GM04504 (cell line): ENCODE results near the gene PTBP3.

ENCODE experiments used
- DNase-seq: peaks from one replicate; pipeline ENCODE4 v3.0.0-alpha.2; 2012; ENCODE audit warnings: low read depth

The PTBP3 gene

DNA sequence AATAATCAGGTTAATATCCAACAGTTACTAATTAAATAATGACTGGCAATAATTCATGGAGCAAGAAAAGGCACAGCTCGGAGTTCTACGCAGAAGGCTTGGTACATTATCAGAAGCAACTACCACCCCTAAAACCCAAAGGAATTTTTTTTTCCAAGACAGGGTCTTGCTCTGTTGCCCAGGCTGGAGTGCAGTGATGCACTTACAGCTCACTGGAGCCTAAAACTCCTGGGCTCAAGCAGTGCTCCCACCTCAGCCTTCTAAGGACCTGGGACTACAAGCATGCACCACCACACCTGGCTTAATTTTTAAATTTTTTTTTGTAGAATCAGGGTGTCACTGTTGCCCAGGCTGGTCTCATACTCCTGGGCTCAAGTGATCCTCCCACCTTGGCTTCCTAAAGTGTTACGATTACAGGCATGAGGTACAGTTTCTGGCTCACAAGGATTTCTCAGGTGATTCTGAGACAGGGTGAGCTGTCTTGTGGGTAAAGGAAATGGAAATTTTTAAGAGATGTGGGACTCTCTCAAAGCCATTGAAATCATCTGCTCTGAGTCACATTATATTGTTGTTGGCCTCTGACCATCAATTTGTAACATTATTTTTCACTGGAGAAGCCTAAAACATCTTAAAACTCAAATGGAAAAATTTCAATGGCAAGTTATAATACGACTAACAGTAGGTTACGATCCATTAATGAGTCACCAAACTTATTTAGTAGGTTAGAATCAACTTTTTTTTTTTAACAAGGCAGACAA, 26.8 kb upstream of the PTBP3 start:
- peak; percentile 17 for DNase-seq

DNA sequence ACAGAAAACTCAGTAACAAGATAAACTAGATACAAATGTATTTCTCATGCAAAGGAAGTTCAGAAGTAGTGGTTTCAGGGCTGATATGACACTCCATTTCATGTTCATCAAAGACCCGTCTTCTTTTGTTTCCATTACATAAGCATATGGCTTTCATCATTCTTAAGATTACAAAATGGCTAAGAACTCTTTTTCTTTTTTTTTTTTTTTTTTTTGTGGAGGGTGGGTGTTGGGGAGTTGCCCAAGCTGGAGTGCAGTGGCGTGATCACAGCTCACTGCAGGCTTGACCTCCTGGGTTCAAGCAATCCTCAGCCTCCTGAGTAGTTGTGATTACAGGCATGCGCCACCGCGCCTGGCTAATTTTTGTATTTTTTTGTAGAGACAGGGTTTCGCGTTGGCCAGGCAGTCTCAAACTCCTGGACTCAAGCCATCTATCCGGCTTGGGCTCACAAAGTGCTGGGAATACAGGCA, 22.0 kb upstream of the PTBP3 start:
- DNase-seq: no peak

DNA sequence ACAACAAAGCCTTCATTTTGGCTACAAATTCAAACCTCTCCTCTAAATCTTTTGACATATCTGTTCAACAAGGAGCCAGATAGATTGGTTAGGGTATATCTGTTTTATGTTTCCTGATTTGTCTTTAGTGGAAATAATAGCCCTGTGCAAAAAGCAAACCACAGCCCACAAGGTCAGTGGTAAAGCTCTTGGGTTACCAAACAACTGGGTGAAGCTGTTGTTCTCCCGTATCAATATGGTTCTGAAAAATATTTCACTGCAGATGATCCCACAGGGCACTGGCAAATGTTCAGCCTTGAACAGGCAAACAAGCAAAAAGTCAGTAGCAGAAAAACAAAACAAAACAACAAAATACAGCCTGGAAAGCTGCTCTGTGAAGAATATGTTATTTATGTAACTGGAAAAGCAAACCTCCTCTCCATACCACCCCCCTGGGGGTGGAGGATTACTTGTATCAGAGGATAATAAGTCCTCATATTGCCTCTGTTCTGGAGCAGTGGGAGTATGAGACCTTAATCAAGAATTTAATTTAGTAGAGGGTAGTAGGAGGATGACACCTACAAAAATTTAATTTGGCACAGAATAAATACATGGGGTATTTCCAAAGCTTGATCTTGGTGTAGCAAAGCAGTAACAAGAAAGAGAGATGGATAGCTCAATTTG, 20.8 kb upstream of the PTBP3 start:
- DNase-seq: no peak

DNA sequence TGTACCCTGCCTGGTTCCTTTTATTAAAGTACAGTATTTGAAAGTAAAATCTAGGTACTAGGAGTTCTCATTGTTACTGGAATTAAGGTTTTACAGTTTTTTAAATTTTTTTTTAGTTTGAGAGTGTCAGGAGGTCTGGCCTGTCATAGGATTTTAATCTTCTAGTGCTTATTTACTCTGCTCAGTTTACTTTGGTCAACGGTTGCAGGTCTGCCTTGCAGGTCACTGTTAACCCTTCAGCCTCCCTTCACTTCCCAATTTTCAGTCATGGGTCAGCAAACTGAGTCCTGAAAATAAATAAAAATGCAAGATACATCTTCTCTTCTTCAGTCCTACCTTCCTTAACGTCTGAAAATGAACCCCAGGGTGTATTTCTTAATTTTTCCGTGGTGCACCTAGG, 18.8 kb upstream of the PTBP3 start:
- DNase-seq: no peak

DNA sequence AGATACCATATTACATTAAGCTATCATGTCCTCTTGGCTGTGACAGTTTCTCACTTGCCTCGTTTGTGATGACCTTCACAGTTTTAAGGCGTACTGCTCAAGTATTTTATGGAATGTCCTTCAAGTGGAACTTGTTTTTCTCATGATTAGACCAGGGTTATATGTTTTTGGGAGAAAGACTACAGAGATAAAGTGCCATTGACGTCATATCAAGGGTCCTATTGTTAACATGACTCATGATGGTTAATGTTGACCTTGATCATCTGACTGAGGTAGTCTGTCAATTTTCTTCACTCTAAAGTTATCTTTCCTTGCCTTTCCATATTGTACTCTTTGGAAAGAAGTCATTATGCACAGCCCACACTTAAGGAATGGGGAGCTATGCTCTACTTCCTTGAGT, 17.8 kb upstream of the PTBP3 start:
- no peak for DNase-seq

DNA sequence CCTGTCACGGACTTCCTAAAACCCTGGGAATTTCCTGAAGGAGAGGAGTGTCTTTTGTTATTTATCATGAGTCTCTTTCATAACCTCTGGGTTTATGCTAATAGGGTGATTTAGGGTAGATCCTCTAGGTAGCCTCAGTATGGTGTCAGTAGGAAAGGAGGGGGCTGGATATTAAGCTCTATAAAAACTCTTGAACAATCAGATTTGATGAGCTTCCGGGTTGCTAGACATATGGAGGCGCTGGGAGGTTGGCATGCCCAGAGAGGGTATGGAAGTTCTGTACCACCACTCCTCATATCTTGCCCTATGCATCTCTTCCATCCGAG, 15.6 kb upstream of the PTBP3 start:
- no peak for DNase-seq

DNA sequence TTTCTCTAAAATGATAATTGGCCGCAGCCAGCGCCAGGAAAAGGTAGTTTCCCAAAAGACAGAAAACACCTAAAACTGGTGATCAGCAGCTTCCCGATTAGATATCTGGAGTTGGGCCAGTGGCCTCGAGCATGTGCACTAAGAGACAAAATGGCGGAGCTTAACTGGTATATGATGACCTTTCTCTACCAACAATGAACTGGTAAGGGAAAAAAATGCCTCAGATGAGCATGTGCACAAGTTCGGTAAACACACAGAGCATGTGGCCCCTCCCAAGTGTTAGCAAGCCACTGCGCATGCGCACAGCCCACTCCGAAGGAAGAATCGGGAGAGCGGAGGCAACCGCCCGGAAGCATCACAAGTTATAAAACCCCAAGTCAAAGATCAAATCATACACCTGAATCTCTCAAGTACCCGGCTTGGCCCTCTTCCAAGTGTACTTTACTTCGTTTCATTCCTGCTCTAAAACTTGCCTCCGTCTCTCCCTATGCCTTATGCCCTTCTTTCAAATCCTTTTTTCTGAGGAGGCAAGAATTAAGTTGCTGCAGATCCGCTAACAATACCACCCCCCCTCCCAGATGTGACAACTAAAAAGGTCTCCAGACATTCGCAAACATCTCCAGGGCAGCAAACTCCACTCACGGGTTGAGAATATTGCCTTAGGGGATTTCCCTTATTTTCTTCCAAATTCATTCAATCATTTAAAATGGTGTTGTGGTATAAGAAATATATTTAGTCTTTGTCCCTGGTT, 15.0 kb upstream of the PTBP3 start:
- no peak for DNase-seq

DNA sequence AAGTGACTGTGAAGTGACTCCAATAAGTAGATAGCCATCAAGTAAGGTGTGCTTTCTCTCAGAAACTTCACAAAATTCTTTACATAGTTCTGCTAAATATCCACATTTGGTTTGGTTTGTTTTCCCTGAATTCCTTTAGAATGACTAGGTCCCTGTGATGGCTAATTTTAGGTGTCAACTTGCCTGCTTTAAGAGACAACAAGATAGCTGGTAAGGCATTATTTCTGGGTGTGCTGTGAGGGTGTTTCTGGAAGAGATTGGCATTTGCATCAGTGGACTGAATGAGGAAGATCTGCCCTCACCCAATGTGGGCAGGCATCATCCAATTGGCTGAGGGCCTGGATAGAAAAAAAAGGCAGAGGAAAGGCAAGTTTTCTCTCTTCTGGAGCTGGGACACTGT, 8.3 kb upstream of the PTBP3 start:
- no peak for DNase-seq

DNA sequence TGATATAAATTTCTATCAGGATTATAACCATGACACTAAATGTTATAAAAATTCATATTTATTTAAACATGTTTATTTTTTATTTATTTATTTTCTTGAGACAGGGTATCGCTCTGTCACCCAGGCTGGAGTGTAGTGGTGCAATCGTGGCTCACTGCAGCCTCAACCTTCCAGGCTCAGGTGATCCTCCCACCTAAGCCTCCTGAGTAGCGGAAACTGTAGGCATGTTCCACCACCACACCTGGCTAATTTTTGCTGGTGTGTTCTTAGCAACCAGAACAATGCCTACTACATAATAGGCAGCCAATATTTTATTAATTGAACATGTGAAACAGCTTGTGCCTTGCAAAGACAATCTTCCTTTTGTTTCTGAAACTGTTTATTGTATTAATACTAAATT, 6.5 kb upstream of the PTBP3 start:
- DNase-seq: no peak

DNA sequence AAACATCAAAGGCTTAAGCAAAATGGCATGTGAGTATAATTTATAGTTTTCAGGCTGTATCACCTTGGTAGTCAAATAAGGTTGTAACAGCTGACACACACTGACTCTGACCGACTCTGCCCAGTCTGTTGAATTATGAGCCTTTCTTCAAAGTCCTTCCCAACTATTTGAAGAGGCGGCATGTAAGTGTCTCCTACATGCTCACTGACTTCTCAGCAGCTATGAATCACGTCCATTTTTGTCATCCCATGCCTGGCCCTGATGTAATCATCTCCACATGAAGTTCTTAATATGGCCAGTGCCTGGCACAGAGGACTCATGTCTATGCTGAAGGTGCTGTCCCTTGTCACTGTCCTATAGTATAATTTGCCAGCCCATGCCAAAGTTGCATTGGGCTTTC, 5.1 kb upstream of the PTBP3 start:
- DNase-seq: no peak

DNA sequence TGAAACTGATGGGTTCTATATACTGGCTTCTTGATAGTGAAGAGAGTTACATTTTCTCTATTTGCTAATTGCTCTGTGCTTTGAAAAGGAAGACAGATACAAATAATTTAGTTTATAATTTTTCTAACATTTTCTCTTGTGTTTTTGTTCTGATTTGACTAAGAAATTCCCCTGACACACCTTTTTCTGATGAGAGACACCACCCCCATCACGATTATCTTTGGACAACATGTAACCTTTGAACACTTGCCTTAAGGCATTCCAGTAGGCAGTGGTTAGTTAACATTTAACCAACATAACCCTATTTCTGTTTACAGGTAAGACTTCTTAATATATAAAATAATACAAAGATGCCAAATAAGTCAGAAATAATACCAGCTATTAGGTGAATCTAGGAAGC, 4.1 kb upstream of the PTBP3 start:
- DNase-seq: no peak

DNA sequence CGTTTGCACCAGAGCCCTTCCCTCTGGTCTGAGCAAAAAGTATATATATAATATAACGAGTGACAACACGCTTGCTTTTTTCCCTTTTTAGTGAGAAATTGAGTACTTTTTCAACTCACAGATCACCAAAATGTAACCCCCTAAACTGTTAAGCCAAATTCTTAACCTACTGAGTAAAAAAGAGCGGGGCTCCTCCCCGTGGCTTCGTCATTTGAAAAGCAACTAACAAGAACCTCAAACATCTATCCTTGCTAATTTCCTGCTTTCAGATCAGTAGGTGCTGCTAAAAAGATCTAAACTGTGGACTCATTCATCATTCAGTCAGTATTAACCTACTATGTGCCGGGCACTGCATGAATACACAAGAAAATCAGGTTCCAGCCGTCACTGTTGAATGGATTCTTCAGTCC, 1.0 kb upstream of the PTBP3 start:
- DNase-seq: no peak

DNA sequence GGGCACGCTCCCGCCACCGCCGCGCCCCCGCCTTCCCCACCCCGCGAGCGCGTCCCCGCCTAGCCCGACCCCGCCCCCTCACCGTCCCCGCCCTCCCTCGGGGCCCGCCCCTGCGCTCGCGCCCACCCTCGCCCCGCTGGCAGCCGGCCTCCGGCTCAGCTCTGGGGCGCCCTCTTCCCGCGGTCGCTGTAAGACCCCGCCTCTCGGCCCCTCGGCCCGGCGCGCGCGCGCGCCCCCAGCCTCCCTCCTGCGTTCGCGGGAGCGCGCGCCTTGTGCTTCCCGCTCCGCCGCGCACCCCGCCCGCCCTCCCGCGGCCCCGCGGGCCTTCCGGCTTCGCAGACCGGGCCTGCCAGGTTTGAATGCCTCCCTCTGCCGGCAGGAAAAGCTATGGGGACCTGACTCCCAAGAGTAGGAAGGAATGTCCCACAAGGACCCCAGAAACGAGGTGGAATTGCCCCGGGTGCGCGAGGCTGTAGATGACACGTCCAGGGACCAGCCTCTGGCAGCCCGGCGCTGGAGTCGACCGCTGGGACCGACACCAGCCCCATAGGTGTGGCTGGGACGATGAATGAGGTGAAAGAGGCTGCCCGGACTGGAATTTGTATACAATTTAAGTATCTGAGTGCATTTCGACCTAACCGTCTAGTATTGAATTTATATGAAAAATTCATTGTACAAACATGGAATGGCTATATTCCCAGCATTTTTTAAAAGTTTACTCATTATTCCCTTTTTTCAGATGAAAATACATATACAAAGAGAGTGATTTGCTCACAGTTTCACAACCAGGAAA, 416 bp upstream of the PTBP3 start:
- peak; percentile 92 for DNase-seq

DNA sequence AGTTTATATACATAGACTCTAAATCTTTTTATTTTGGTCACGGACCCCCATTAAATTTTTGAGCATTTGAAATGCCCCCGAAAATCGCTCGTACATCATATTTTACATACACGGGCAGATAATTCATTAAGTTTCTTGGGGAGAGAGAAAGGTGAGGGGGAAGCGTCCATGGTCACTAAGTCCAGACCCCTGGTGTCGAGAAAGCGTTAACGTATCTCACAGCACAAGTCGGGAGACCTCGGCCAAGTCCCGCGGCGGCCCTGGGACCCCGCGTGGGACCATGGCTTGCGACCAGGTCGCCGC, 794 bp downstream of the PTBP3 start:
- DNase-seq: no peak

DNA sequence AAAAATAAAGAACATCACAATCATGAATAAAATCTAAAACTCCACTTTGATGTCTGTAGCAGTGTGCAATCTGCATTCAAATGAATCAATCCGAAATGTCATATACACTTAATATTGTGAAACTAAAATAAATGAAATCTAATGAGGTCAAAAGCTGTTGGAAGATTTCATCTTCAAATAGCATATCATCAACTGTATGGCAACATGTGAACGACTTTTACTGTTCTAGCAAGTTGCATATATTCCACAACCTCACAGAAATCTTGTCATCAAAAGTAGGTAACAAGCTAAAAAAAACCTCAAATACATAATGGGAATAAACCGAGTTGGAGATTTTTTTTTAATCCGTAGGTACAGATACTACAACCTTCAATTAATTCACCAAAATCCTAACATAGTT, 1.2 kb downstream of the PTBP3 start:
- DNase-seq: no peak

DNA sequence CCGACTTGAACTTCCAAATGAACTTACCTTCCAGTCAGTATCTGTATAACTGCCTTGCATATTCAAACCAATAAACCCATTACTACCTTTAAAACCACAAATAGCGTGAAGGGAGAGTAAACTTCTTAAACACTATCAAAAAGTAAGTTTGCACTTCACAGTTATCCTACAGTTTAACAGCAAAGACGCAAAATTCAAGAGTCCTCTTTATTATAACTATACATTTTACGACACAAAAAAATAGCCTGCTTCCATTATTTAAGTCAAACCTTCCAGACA, 1.8 kb downstream of the PTBP3 start:
- DNase-seq: no peak

DNA sequence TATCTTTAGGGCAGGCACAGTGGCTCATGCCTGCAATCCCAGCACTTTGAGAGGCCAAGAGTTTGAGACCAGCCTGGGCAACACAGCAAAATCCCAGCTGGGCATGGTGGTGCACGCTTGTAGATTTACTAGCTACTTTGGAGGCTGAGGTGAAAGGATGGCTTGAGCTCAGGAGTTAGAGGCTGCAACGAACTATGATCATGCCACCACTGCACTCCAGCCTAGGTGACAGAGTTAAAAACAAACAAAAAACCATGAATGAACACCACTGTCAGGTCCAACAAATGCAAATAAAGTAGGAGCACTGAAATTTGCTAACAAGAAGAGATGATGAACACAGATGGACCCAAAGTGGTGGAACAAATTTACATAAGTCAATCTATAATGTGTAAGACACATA, 4.9 kb downstream of the PTBP3 start:
- no peak for DNase-seq

DNA sequence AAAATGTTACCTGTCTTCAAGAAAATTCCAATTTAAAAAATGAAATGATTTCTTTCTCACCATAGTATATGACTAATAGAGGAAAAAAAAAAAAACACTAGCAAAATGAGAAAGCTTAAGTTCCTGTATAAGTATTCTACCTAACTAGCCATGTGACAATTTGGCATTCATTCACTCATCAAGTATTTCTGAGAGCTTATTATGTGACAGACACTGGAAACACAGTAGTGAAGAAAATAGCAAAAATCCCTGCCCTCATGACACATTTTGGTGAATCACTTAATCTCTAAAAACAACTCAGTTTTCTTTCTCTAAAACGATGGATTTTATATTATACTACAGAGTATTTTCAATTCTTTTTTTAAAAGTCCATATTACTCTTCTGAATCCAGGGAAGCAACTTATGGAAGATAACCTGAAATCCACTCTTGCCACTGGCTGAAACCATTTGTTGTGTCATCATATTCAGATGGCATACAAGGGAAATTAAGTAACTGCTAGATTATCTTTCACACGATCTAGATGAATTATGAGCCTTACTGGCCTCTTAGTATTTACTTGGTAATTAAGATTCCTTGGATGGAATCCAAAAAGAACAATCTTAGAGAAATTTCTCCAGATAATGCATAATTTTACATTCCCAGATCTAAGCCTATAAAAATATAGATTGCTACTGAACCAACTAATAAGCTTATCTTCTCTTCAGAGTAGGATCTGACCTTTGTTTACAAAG, 5.5 kb downstream of the PTBP3 start:
- no peak for DNase-seq

DNA sequence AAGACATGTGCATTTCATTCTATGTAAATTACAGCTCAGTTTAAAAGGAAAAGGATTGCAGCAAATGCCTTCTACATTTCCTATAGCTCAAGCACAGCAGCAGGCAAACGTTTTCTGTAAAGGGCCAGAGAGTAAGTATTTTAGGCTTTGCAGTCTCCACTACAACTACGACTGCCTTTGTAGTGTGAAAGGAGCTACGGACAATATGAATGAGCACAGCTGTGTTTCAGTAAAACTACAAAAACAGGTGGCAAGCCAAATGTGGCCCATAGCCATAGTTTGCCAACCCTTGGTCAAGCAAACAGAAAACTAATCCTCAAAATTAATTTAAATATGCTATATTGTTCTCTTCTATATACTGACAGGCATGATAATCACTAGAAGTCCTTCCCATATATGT, 7.2 kb downstream of the PTBP3 start:
- no peak for DNase-seq

DNA sequence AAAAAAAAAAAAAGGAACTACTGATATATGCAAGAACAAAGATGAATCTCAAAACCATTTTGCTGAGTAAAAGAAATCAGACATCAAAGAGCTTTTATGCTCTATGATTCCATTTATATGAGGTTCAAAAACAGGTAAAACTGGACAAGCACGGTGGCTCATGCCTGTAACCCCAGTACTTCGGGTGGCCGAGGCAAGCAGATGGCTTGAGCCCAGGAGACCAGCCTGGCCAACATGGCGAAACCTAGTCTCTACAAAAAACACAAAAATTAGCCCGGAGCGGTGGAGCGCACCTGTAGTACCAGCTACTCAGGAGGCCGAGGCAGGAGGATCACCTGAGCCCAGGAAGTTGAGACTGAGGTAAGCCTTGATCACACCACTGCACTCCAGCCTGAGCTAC, 7.8 kb downstream of the PTBP3 start:
- DNase-seq: no peak

DNA sequence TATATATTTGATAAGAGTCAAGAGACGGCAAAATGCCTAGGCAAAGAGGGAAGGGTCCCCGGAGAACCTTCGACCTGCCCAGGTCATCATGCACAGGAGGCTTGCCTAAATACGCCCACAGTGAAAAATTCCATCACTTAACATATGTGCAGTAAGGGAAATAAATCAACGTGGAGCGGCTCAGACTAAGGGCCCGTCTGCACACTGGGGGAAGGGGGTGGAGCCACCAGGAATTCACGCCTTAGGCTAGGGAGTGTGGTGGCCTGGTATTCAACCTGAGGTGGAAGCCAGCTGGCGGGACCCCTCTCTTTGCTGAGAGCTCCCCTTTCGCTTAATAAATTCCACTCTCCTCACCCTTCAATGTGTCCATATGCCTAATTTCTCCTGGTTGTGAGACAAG, 8.3 kb downstream of the PTBP3 start:
- DNase-seq: no peak

DNA sequence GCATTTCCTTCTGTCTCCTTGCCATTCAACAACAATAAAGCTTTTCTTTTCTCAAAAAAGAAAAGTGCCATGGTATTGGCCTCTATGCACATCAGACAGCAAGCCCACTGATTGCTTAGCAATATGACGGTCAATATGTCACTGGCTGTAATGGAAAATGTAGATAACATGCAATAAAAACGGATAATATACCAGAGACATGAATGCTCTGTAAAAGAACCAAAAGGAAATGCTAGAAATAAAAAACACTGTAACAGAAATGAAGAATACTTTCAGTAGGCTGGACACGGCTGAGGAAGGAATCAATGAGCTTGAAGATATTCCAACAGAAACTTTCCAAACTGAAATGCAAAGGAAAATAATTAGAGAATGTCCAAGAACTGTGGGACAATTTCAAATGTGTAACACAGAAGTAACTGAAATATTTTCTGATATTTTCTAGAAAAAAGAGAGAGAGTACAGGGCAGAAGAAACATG, 10.0 kb downstream of the PTBP3 start:
- no peak for DNase-seq
